Stimulated activated CD8-positive, alpha-beta memory T cell treated with anti-CD3 and anti-CD28 coated beads, Interleukin-4, amount 100 ng/mL, for 24 hours (primary cell): ENCODE data around the gene ZNF316.

Experiments used
- DNase-seq: peaks from one replicate; pipeline ENCODE4 v3.0.0-alpha.2; 2020; ENCODE audit warnings: low read depth

Gene ZNF316

DNA sequence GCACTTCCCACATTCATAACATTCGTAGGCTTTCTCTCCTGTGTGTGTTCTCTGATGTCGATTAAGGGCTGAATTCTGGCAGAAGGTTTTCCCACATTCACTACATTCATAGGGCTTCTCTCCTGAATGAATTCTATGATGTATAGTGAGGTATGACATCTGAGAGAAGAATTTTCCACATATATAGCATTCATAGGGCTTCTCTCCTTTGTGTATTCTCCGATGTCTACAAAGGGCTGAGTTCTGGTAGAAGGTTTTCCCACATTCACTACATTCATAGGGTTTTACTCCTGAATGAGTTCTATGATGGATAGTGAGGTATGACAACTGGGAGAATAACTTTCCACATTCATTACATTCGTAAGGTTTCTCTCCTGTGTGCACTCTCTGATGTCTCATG, 54.0 kb downstream of the ZNF316 start:
- no peak for DNase-seq

DNA sequence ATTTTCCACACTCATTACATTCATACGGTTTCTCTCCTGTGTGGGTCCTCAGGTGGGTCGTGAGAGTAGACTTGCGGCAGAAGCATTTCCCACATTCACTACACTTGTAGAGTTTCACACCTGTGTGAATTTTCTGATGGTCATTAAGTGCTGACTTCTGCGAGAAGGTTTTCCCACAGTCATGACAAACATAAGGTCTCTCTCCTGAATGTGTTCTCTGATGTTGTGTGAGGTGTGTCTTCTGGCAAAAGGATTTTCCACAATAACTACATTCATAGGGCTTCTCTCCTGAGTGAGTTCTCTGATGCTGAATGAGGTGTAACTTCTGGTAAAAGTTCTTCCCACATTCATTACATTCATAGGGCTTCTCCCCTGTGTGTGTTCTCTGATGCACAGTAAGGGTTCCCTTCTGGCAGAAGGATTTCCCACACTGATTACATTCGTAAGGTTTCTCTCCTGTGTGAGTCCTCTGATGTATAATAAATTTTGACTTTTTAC, 54.5 kb downstream of the ZNF316 start:
- no peak for DNase-seq

DNA sequence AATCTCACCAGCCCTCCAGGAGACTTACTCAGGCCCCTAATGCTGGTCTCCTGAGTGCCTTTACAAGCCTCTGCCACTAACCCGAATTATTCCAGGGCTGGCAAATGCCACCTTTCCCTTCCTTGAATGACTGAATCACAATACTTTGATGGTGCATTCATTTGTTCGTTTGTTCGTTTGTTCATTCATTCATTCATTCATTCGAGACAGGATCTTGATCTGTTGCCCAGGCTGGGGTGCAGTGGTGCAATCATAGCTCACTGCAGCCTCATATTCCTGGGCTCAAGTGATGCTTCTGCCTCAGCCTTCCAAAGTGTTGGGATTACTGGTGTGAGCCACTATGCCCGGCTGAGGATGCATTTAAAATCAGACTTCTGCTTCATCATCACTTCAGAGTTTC, 63.7 kb downstream of the ZNF316 start:
- DNase-seq = no peak

DNA sequence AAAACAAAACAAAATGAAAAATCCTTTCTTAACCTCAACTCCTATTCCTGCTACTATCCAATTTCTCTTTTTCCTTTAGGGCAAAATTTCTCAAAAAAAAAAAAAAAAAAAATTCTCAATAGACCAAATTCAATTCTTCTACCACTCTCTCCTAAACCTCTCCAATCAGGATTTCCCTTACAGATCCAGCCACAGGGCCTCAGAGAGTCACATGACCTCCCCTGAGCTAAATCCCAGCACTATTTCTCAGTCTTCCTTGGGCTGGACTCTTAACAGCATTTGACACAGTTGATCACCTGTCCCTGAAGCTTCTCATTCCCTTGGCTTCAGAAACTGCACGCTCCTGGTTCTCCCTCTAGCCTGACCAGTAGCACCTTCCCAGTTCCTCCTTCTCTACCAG, 64.7 kb downstream of the ZNF316 start:
- no peak for DNase-seq
